GM15510 (cell line): Measurements from ENCODE around the gene ASCL4.

ENCODE experiments used
- POLR2A ChIP-seq: IDR thresholded peaks from 3 replicates; pipeline ENCODE4 v1.6.1; 2011; ENCODE audit warnings: borderline replicate concordance; ENCODE audit not compliant: insufficient read length; ENCODE audit errors: extremely low read depth

The ASCL4 gene

DNA sequence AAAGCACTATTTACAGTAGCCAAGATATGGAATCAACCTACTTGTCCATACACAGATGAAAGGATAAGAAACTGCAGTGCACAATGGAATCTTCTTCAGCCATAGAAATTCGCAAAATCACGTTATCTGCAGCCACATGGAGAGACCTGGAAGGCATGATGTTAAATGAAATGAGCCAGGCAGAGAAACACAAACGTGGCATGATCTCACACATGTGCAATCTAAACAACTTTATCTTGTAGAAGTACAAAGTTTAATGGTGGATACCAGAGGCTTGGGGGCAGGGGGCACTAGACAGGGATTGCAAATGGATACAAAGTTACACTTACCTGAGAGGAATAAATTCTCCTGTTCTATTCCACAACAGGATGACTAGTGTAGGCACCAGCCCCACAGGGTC is 24.1 kb downstream of the ASCL4 start:
- TF ChIP-seq POLR2A: no peak

DNA sequence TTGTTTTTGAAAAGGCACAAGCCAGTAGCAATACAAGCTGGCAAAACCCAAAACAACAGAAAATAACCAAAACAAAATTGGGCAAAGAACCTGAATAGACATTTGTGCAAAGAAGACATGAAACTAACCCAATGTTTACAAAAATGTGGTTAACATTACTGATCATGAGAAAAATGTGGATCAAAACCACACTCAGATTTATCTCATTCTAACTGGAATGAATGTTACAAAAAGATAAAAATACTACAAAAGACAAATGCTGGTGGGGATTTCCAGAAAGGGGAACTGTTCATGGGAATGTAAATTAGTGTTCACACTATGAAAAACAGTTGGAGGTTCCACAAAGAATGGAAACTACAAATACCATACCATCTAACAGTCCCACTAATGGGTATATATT is 26.6 kb downstream of the ASCL4 start:
- no peak for TF ChIP-seq POLR2A

DNA sequence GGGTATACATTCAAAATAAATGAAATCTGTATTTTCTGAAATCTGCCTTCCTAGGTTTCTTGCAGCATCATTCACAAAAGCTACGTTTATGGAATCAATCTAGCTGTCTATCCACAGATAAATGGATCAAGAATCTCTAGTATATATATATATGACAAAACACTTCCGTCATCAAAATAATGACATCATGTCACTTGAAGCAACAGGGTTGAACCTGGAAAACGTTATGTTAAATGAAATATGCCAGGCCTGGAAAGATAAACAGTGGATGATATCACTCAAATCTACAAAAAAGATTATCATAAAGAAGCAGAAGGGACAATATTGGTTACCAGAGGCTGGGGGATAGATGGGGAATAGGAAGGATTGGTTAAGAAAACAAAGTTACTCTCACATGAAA is 28.6 kb downstream of the ASCL4 start:
- no peak for TF ChIP-seq POLR2A

DNA sequence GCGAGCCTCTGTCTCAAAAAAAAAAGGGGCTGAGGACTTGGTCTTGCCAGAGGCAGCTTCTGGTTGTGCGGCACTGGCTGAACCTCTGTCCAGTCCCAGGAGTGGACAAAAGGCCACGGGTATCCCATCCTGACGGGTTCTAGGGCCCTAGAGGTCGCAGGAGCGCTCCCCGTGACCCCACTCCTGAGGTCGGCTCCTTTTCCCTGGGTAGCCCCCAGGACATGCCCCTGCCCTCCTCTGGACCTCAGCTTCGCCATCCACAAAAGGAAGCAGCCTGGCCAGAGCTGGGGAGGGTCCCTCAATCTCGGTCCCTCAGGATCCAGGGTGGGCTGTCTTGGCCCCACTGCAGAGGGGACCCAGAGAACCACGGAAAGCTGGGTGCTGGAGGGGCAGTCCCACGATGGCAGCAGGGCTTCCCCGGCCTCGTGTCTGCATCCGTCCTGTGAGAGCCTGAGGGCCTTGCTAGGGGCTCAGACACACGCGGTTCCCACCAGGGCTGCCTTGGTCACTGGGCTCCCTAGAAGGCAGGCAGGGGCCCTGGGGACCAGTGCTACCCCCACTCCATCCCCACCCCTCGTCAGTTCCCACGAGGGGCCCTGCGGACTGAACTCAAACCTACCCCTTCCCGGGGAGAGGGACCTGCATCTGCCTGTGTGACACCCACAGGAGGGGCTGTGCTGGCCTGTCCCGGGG is 31.1 kb downstream of the ASCL4 start:
- TF ChIP-seq POLR2A: no peak

DNA sequence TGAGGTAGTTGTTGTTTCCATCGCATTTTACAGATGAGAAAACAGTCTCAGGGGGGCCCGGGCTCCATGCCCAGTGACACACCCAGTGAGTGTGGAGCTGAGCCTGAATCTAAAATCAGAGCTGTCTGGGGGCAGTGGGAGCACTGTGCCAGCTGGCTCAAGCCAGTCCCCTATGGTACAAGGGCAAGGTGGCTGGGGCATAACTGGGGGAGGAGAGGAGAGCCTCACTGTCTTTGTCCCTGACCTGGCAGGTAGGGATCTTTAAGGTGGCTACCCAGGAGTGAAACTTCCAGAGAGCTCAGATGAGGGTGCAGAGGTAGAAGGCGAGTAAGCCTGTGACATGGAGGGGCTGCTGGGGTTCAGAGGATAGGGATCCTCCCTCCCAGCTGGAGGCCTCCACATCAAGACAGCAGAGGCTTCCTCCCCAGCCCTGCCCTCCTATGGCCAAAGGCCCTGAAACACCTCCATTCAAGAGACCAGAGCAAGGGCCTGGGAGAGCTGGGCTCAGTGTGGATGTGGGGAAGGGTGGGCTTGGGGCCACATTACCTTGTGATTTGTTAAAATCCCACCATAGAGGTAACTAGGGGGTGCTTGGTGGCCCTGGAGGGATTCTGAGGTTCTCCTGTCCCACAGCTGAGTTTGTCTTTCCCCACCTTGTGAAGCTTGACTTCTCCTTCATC is 33.1 kb downstream of the ASCL4 start:
- TF ChIP-seq POLR2A: no peak

DNA sequence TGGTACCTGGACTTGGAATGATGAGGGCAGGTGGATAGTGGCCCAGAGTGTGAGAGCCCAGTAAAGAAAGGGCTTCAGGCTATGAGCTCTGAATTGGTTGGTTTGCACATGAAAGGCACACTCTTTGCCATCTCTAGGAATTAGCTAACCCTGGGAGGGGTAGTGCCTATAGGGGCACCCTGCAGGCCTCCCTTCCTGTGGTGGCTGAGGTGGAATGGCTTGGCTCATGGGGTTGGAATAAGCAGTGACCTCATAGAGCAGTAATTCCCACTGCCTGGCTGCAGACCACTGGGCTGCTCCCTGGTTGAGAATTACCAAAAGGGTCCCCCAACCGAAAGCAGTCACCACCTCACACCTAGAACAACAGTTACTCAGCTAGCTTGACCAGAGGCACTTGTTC is 42.7 kb downstream of the ASCL4 start:
- no peak for TF ChIP-seq POLR2A

DNA sequence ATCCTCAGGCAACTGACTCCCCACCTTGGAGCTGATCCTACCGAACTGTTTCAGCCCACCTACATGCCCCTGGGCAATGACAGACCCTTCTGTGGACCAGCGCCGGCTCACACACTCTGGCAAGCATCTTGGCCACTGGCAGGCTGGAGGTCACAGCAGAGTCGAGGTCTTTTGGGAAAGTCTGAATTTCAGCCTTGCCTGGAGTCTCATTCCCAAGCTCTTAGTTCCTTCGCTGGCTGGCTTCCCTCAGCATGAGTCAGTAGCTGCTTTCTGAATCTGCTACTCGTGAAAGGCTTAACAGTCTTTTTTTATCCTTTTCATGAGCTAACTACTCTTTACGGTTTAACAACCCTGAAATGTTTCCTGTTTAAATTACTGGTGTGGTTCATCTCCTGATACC is 44.5 kb downstream of the ASCL4 start:
- no peak for TF ChIP-seq POLR2A

DNA sequence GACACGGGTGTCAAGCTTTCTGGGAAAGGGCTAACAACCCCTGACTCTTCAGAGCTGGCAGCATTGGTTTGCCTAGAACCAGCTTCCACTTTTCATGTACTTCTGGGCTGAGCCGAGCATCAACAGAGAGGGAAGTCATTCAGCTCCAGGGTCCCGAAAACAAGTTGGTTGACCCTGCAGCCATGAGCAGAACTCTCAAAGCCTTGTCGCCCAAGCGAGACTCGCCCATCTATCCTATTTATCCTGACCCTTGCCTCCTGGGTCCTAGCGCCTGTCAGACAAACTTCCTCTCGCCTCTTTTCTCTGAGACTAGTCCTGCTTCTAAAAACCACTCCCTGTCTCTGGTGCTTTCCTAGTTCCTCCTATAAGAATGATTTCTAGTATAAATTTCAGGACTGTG is 47.9 kb downstream of the ASCL4 start:
- no peak for TF ChIP-seq POLR2A
